ENCODE data around the gene RGS16. TPM values are rescaled to one million over a fixed set of nuclear protein-coding genes. Genes with fewer than 3 reads are reported as not detected.

Gene RGS16
- total RNA-seq, 1 donor from 2014 or later = 12.0 TPM

DNA sequence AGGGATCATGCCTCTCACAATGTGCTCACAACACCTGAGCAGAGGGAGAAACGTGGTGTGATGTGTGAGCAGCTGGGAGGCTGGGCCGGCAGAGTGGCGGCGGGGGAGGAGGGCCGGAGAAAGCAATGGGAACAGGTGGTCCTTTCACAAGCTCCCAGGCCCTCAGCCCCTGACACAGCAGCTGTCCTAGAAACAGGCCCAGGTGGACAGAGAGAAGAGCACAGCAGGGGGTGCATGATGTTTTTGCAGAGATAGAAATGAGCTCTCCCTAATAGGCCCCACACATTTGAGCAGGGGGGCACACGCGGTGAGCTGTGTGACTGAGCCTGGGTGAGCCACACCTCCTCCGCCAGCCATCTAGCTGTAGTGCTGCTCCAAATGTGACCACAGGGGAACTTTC lies 7.6 kb upstream of the RGS16 start:
- ATAC-seq (no peak), DNase-seq (no peak)
- H3K27me3 ChIP-seq = no peaks in the 10 kb centered on the region
- H3K4me1 ChIP-seq = peaks cover 19% of the 10 kb centered on the region
- no peaks in the 10 kb centered on the region for H3K36me3 ChIP-seq
- H3K4me3 ChIP-seq = no peak overlapping the region
- TF ChIP-seq, protein P1, sequence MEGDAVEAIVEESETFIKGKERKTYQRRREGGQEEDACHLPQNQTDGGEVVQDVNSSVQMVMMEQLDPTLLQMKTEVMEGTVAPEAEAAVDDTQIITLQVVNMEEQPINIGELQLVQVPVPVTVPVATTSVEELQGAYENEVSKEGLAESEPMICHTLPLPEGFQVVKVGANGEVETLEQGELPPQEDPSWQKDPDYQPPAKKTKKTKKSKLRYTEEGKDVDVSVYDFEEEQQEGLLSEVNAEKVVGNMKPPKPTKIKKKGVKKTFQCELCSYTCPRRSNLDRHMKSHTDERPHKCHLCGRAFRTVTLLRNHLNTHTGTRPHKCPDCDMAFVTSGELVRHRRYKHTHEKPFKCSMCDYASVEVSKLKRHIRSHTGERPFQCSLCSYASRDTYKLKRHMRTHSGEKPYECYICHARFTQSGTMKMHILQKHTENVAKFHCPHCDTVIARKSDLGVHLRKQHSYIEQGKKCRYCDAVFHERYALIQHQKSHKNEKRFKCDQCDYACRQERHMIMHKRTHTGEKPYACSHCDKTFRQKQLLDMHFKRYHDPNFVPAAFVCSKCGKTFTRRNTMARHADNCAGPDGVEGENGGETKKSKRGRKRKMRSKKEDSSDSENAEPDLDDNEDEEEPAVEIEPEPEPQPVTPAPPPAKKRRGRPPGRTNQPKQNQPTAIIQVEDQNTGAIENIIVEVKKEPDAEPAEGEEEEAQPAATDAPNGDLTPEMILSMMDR (IDR thresholded peaks at IDR 0.05) = no peak
- no peak overlapping the region for H3K27ac ChIP-seq
- intact Hi-C loops (cut with DNase I) = no loop called here
- no peaks in the 10 kb centered on the region for H3K9me3 ChIP-seq

DNA sequence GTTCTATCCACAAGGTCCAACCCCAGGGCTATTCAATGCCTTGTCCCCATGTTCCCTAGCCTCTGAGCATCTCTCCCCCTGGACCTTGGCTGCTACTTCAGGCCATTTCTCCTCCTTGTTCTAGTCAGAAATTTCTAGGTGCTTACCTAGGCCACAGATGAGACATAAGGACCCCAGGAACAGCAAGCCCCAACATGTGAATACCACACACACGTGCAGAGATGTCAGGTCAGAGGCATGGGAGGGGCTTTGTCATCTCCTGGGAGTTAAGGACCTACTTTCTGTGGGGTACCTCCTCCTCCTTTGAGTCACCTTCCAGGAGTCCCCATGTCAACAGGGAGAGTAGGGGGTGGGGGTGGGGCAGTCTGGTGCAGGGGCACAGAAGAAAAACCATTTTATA lies 7.1 kb upstream of the RGS16 start:
- no peaks in the 10 kb centered on the region for H3K9me3 ChIP-seq
- intact Hi-C loops (cut with DNase I) = no loop called here
- H3K27me3 ChIP-seq = no peaks in the 10 kb centered on the region
- no peak overlapping the region for H3K27ac ChIP-seq
- ATAC-seq = no peak
- peaks cover 19% of the 10 kb centered on the region for H3K4me1 ChIP-seq
- no peaks in the 10 kb centered on the region for H3K36me3 ChIP-seq
- no peak for DNase-seq
- no peak overlapping the region for H3K4me3 ChIP-seq
- TF ChIP-seq, protein P1 (IDR thresholded peaks at IDR 0.05) = no peak

DNA sequence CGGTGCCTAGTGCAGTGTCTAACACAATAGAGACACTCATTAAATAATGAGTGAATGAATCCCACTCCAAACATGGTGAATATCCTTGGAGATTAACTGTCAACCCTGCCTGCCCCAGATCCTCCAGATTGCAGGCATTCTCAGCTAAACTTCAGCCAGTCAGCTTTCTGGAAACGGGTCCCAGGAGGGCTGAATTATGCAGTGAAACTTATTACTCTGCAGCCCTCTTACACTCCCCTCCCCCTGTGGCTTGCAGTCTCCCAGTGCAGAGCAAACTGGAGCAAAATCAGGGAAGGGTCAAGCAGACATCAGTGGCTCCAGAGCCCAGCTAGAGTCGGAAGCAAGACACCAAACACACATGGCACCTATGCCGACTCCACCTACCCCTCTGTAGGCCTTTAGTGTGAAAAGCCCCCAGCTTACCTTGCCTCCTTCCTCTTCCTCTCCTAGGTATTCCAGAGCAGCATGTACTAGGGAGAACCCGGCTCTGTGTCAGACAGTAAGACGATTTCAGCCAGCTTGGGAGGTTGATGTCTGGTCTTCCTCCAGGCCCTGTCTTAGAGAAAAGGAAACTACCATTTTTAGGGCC lies 6.5 kb upstream of the RGS16 start:
- H3K27ac ChIP-seq = no peak overlapping the region
- H3K36me3 ChIP-seq = no peaks in the 10 kb centered on the region
- no peak for ATAC-seq
- intact Hi-C loops (cut with DNase I) = no loop called here
- H3K9me3 ChIP-seq = no peaks in the 10 kb centered on the region
- peaks cover 14% of the 10 kb centered on the region for H3K4me1 ChIP-seq
- TF ChIP-seq, protein P1 (IDR thresholded peaks at IDR 0.05) = no peak
- H3K4me3 ChIP-seq = no peak overlapping the region
- no peaks in the 10 kb centered on the region for H3K27me3 ChIP-seq
- DNase-seq = no peak

DNA sequence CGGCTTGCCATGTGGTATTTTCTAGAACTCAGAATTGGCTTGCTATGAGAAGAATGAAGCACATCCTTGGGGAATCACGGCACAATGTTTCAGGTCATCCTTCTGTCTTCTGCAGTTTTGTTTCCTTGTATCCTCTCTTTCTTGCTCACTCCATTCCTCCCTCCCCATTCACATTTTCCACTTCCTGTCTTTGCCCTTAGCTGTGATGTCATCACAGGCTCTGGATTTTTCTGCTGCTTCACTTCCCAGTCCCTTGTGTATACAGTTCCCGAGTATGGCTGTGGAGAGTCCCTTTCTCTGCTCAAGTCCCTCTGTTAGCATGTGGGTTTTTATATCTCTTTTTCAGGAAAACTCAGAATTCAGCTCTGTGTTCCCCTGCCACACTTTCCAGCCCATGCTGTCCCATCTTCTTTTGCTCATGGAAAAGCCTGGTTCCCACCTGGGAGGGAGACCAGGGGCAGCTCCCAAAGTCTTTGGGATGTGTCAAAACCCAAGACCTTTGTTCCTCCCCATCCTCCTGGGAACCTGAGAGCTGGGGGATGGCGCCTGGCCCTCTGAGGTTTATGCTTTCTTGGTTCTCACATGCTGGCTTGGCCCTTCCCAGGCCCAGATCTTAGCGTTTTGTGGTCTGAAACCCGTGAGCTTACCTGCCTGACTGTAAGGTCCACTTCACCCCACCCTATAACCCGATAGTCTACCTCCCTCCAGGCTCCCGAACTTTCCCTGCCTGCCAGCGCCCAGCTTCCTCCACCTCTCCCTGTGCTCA lies 4.8 kb upstream of the RGS16 start:
- DNase-seq (no peak), ATAC-seq (no peak)
- Histone ChIP-seq H3K4me3 (no peak overlapping the region), H3K9me3 (no peaks in the 10 kb centered on the region), H3K36me3 (no peaks in the 10 kb centered on the region), H3K27me3 (no peaks in the 10 kb centered on the region), H3K27ac (no peak overlapping the region), H3K4me1 (peaks cover 10% of the 10 kb centered on the region)
- intact Hi-C loops (cut with DNase I) = no loop called here
- TF ChIP-seq, protein P1 (IDR thresholded peaks at IDR 0.05) = no peak

DNA sequence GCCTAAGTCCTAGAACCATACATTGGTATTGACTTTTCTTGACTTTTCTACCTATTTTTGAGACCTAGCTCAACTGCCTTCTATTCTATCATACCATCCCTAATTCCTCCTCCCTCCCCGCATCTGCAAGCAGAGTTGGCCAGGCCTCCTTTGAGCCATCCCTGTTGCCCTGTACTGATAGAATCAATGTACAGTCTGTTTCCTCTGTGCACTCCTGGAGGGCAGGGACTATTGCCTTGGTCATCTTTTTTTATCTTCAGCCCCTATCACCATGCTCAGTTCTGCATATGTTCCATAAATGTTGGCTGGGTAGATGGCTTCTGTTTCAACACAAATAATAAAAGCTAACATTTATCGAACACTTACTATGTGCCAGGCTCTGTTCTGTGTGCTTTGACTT lies 4.0 kb upstream of the RGS16 start:
- no peaks in the 10 kb centered on the region for H3K9me3 ChIP-seq
- no peak overlapping the region for H3K27ac ChIP-seq
- ATAC-seq (no peak), DNase-seq (no peak)
- H3K4me3 ChIP-seq = no peak overlapping the region
- intact Hi-C loops (cut with DNase I) = no loop called here
- H3K27me3 ChIP-seq = no peaks in the 10 kb centered on the region
- H3K36me3 ChIP-seq = no peaks in the 10 kb centered on the region
- peaks cover 11% of the 10 kb centered on the region for H3K4me1 ChIP-seq
- TF ChIP-seq, protein P1 (IDR thresholded peaks at IDR 0.05) = no peak
